H54 (cell line): ENCODE data around the gene CDH7.

Experiments
- DNase-seq: peaks from one replicate; pipeline ENCODE4 v3.0.0; 2011; ENCODE audit warnings: low spot score, mixed read lengths; ENCODE audit not compliant: insufficient read length
- FAIRE-seq: peaks from 3 replicates; lab custom pipeline; 2011; peaks lifted over from hg19 to GRCh38; lab: Jason Lieb, UNC
- POLR2A ChIP-seq: IDR thresholded peaks from 2 replicates; pipeline ENCODE4 v1.6.1; 2011; ENCODE audit warnings: low read depth, mild to moderate bottlenecking, low read length

Gene CDH7, protein sequence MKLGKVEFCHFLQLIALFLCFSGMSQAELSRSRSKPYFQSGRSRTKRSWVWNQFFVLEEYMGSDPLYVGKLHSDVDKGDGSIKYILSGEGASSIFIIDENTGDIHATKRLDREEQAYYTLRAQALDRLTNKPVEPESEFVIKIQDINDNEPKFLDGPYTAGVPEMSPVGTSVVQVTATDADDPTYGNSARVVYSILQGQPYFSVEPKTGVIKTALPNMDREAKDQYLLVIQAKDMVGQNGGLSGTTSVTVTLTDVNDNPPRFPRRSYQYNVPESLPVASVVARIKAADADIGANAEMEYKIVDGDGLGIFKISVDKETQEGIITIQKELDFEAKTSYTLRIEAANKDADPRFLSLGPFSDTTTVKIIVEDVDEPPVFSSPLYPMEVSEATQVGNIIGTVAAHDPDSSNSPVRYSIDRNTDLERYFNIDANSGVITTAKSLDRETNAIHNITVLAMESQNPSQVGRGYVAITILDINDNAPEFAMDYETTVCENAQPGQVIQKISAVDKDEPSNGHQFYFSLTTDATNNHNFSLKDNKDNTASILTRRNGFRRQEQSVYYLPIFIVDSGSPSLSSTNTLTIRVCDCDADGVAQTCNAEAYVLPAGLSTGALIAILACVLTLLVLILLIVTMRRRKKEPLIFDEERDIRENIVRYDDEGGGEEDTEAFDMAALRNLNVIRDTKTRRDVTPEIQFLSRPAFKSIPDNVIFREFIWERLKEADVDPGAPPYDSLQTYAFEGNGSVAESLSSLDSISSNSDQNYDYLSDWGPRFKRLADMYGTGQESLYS

DNA sequence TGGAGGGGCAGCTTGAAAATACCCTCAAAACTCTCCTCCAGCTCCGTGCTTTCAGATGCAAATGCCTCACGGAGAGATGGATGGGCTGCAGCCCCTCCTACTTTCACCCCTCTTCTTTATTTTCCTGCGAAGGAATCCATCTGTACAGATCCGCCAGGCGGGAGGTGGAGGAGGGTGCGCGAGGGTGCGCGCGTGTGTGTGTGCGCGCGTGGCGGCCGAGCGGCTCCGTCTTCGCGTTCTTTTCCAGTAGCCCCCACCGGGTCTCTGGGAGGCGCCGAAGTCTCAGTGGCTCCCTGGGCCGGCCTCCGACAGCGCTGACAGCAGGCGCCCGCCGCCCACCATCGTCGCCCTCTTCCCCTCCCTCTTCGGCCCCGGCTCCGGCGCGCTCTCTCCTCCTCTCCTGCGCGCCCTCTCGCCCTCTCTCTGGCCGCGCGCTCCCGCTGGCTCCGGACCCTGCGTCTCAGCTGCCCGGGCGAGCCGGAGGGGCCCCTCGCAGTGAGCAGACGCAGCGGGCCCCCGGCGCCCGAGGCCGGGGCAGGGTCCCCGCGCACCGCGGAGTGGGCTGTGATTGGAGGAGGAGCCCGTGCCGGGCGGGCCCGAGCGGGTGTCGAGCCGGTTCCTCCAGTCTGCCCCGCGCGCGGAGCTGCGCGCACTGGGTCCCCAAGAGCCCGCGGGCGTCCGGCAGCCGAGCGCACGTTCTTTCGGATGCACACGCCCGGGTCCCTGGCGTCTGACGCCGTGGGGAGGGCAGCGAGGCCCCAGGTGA, at the start of gene CDH7:
Gene CDH7, plus strand, starts transcription at position 624 of the 766 bp plus-strand sequence. CDS start 11,831 bp downstream, outside the sequence.
- DNase-seq, result no peak
- no peak for TF ChIP-seq POLR2A
- no peak for FAIRE-seq

- no peak for TF ChIP-seq POLR2A
- no peak for FAIRE-seq
- DNase-seq, result no peak
Measured at GRCh38 chr18:65704046-65704445, 46.8 kb upstream of the CDH7 start.

- DNase-seq (no peak), FAIRE-seq (no peak)
- TF ChIP-seq POLR2A, result no peak
Measured at GRCh38 chr18:65706646-65707045, 44.2 kb upstream of the CDH7 start.

- TF ChIP-seq POLR2A, result no peak
- DNase-seq (no peak), FAIRE-seq (no peak)
Measured at GRCh38 chr18:65711493-65711892, 39.3 kb upstream of the CDH7 start.

DNA sequence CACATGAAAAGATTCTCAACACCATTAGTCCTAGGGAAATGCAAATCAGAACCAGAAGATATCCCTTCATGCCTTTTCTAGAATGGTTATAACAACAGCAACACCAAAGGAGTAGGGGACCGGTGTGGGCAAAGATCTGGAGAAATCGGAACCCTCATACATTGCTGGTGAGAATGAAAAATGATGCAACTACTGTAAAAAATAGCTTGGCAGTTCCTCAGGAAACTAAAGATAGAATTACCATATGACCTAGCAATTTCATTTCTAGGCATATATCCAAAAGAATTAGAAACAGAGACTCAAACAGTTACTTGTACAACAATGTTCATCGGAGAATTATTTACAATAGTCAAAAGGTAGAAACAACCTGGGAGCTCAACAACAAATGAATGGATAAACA, 29.2 kb upstream of the CDH7 start:
- TF ChIP-seq POLR2A, result no peak
- no peak for FAIRE-seq
- no peak for DNase-seq

DNA sequence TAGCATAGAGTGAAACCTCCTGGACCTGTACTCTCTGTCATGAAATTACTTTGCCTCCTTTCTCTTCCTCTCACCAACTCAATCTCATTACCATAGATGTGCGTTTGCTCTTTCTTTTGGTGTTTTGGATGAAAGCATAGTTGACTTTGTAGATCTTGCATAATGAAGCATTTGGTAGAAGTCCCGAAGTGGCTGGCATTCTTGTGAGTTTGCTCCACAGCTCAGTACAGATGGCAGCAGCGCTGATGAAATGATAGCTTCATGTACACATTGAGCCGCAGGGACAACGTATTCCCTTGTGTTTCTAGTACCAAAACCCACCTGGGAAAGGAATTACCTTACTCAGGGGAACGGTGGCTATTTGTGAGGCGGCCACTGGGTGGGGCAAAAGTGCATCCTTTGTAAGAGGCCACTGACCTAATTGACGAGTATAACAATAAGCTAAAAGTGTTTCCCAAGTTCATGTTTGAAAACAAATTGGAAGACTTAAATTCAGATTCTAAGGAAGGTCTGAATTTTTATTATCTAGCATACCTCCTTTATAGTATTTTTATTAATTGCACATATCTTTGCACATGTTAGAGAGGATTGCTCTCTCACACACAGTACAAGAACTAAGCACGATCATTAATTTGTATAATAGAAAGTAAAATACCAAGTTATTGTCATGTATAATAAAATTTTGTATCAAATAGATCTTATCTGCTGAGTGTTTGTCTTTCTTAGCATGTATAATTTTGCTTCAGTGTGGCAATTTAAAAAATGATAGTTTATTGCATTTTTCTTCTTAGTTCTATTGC, 25.4 kb upstream of the CDH7 start:
- FAIRE-seq (no peak), DNase-seq (no peak)
- TF ChIP-seq POLR2A, result no peak

- no peak for TF ChIP-seq POLR2A
- FAIRE-seq, result no peak
Measured at GRCh38 chr18:65735155-65735554, 15.7 kb upstream of the CDH7 start.

DNA sequence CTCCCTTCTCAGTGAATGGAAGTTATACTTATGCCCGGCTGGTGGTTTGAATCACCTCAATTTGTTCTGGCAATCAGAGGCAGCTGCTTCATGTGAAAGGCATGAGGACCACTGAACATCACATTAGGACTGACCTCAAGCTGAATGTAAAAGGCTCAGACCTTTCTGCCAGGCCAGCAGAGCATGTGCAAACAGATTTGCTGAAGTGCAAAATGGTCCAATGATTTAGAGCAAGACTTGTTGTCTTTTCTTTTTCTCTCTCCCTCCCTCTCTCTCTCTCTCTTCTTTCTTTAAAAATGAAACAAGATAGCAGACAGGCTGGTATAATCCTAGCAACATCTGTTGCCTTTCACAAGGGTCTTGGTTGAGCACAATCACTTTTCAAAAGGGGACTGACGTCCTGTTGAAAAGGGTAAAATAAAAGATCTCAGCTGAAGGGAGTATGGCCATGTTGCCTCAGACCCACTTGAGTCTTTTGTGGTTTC, 13.3 kb upstream of the CDH7 start:
- DNase-seq, result no peak
- TF ChIP-seq POLR2A, result no peak
- no peak for FAIRE-seq

More at GRCh38 chr18:65735155-65735554, 15.7 kb upstream of the CDH7 start:
- DNase-seq, result no peak

- FAIRE-seq (no peak), DNase-seq (no peak)
- TF ChIP-seq POLR2A, result no peak
Measured at GRCh38 chr18:65746936-65747335, 3.9 kb upstream of the CDH7 start.

GRCh38 chr18:65748321-65748720, 2.5 kb upstream of the CDH7 start:
- FAIRE-seq, result no peak
- no peak for TF ChIP-seq POLR2A
- DNase-seq, result no peak

- no peak for FAIRE-seq
- TF ChIP-seq POLR2A, result no peak
- no peak for DNase-seq
Measured at GRCh38 chr18:65749841-65750240, 971 bp upstream of the CDH7 start.

GRCh38 chr18:65751155-65752085, 608 bp downstream of the CDH7 start:
- FAIRE-seq, result no peak
- no peak for TF ChIP-seq POLR2A

More at GRCh38 chr18:65751155-65752085, 608 bp downstream of the CDH7 start:
- no peak for DNase-seq
